ENCODE measurements around the gene PHF1. TPM values are rescaled to one million over a fixed set of nuclear protein-coding genes. Genes with fewer than 3 reads are reported as not detected.

The PHF1 gene
- total RNA-seq, 1 donor from 2014 or later, result 83.4 TPM

GRCh38 chr6:33424855-33425667 lies 14.2 kb downstream of the PHF1 start:
- no peaks in the 10 kb centered on the region for H3K9me3 Mint-ChIP-seq
- intact Hi-C loops (cut with micrococcal nuclease), result loop anchor here (1.0 to 5.0 kb wide), 3 partner anchors 15 to 272 kb away; partner anchors contain the start of gene RGL2
- ChIA-PET POLR2A (interaction anchor here (0.5 to 3.8 kb wide), 13 partner anchors 8 to 457 kb away, joined by 3 to 31 read pairs (median 10); partner anchors contain the start of genes B3GALT4, BAK1, BRD2 and CUTA), CTCF (interaction anchor here (1.2 to 2.0 kb wide), 2 partner anchors 34 to 80 kb away, joined by 4 to 13 read pairs; no protein-coding TSS in a partner anchor)
- H3K27me3 Mint-ChIP-seq, result no peaks in the 10 kb centered on the region
- no peaks in the 10 kb centered on the region for H3K36me3 Mint-ChIP-seq (ENCODE audit: low read depth)
- DNase-seq (no peak), ATAC-seq (ENCODE audit: low read depth) (no peak)
- peak overlapping the region; percentile 87 for H3K4me3 Mint-ChIP-seq
- peak overlapping the region; percentile 89 for H3K27ac Mint-ChIP-seq
- no peak for TF ChIP-seq CTCF (IDR thresholded peaks at IDR 0.05)
- peaks cover 58% of the 10 kb centered on the region for H3K4me1 Mint-ChIP-seq

DNA sequence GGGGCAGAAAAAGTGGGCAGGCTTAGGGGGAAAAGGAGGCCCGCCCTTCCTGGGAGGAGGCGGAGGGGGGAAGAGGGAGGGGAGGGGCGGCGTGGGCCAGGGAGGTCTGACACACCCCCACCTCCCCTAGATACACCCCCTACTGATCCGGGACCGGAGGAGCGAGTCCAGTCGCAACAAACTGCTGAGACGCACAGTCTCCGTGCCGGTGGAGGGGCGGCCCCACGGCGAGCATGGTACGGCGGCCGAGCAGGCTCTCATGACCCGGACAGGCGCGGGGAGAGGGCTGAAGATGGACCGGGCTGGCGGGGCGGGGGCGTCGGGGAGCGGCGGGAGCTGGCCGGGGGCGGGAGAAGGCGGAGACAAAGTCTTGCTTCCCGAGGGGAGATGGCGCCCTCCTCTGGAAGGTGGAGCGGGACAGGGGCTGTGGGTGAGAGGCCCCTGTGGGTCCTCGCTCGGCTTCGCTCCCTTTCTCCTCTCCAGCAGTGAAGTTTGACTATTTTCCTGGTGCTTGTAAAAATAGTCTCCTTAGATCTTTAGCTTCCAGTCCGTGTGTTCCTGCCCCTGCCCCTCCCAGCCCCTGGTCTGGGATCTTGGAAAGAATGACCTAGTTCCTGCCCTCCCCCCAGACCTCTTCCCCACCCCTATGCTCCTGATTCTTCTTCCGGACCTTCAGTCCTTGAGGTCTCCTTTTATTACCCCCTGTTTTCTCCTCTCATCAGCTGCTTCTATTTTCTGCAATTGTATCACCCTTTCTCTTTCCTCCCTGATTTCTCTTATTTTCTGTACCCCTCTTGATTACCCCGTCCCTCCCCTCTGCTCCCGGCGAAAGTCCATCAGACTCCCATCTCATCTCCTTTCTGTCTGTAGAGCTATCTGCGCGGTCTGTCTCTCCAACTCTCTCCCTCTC lies 15.1 kb downstream of the PHF1 start:
- peak overlapping the region; percentile 87 for H3K4me3 Mint-ChIP-seq
- CTCF ChIA-PET, result interaction anchor here (1.2 to 2.0 kb wide), 2 partner anchors 35 to 81 kb away, joined by 4 to 13 read pairs; no protein-coding TSS in a partner anchor
- H3K36me3 Mint-ChIP-seq (ENCODE audit: low read depth), result no peaks in the 10 kb centered on the region
- ATAC-seq (ENCODE audit: low read depth) (peak; percentile 60), DNase-seq (peak; percentile 68)
- intact Hi-C loops (cut with micrococcal nuclease), result loop anchor here (1.0 to 5.0 kb wide), 7 partner anchors 8 to 271 kb away; partner anchors contain the start of genes CUTA, KIFC1, RGL2 and ZBTB9
- no peaks in the 10 kb centered on the region for H3K9me3 Mint-ChIP-seq
- H3K27me3 Mint-ChIP-seq, result no peaks in the 10 kb centered on the region
- peak overlapping the region; percentile 89 for H3K27ac Mint-ChIP-seq
- no peak for TF ChIP-seq CTCF (IDR thresholded peaks at IDR 0.05)
- H3K4me1 Mint-ChIP-seq, result peaks cover 66% of the 10 kb centered on the region
- POLR2A ChIA-PET, result interaction anchor here (0.5 to 3.8 kb wide), 18 partner anchors 9 to 353 kb away, joined by 3 to 31 read pairs (median 6); partner anchors contain the start of genes B3GALT4, BAK1, CUTA and PFDN6

- no peak for DNase-seq
- intact Hi-C loops (cut with micrococcal nuclease), result loop anchor here (1.0 to 5.0 kb wide), 6 partner anchors 9 to 270 kb away; partner anchors contain the start of genes CUTA, KIFC1, RGL2 and ZBTB9
Observed at GRCh38 chr6:33426590-33427511, 16.0 kb downstream of the PHF1 start.

More at GRCh38 chr6:33426590-33427511, 16.0 kb downstream of the PHF1 start:
- Mint-ChIP-seq H3K27ac (peak overlapping the region; percentile 89), H3K4me1 (peaks cover 76% of the 10 kb centered on the region), H3K36me3 (ENCODE audit: low read depth) (no peaks in the 10 kb centered on the region), H3K4me3 (peak overlapping the region; percentile 87), H3K9me3 (no peaks in the 10 kb centered on the region), H3K27me3 (no peaks in the 10 kb centered on the region)
- peak; percentile 6 for ATAC-seq (ENCODE audit: low read depth)
- no peak for TF ChIP-seq CTCF (IDR thresholded peaks at IDR 0.05)
- ChIA-PET CTCF (interaction anchor here (1.2 to 2.0 kb wide), 2 partner anchors 36 to 82 kb away, joined by 4 to 13 read pairs; no protein-coding TSS in a partner anchor), POLR2A (interaction anchor here (0.6 to 3.8 kb wide), 14 partner anchors 10 to 354 kb away, joined by 3 to 31 read pairs (median 9); partner anchors contain the start of genes B3GALT4, CUTA, PFDN6 and PHF1)
